ENCODE results near the gene NABP2. TPM values are rescaled to one million over a fixed set of nuclear protein-coding genes. Genes with fewer than 3 reads are reported as not detected.

The NABP2 gene
- total RNA-seq, 1 experiment from 2014 or later = 49.0 TPM

GRCh38 chr12:56261503-56262232 is 37.5 kb downstream of the NABP2 start:
- Histone ChIP-seq H3K4me2 (ENCODE audit: insufficient read depth, insufficient read length, low read length) (no peak overlapping the region), H4K91ac (ENCODE audit: insufficient read length, low read depth, low read length) (no peak overlapping the region), H2AK5ac (ENCODE audit: insufficient read length, low read length) (no peak overlapping the region), H2BK12ac (ENCODE audit: insufficient read length, low read depth, low read length) (no peak overlapping the region), H4K5ac (ENCODE audit: insufficient read length, low read depth, low read length) (no peak overlapping the region), H2BK15ac (ENCODE audit: low read depth, low read length) (no peak overlapping the region), H3K56ac (ENCODE audit: insufficient read length, low read depth, low read length) (no peak overlapping the region), H2BK5ac (ENCODE audit: insufficient read length, low read length) (no peak overlapping the region), H3K18ac (ENCODE audit: insufficient read length, low read depth, low read length) (no peak overlapping the region), H2AFZ (ENCODE audit: low read length) (no peak overlapping the region), H3K23ac (ENCODE audit: insufficient read length, low read depth, low read length) (no peak overlapping the region), H3K4ac (ENCODE audit: low read depth, low read length) (no peak overlapping the region), H2BK120ac (ENCODE audit: low read depth, low read length, poor library complexity, severe bottlenecking) (no peak overlapping the region), H3K9me3 (ENCODE audit: control insufficient read depth, low read depth, low read length) (no peaks in the 10 kb centered on the region), H3T11ph (ENCODE audit: low read length) (no peak overlapping the region), H3K79me1 (ENCODE audit: insufficient read depth, low read depth, low read length, poor library complexity, severe bottlenecking) (no peaks in the 10 kb centered on the region), H3K14ac (ENCODE audit: insufficient read depth, low read length) (no peak overlapping the region), H3K27me3 (ENCODE audit: insufficient read depth, low read length) (no peaks in the 10 kb centered on the region), H4K20me1 (ENCODE audit: control insufficient read depth, insufficient read depth, insufficient read length) (no peaks in the 10 kb centered on the region), H3K23me2 (ENCODE audit: insufficient read length, low read depth, low read length, poor library complexity, severe bottlenecking) (peaks cover under 1% of the 10 kb centered on the region), H3K9ac (ENCODE audit: extremely low read depth, insufficient read length, low read length) (no peak overlapping the region), H3K79me2 (ENCODE audit: insufficient read depth, low read length) (no peaks in the 10 kb centered on the region), H4K8ac (replicated peaks; ENCODE audit: insufficient read length, low read depth, low read length) (no peak overlapping the region), H3K4me1 (ENCODE audit: insufficient read depth, low read length) (no peaks in the 10 kb centered on the region), H3K27ac (ENCODE audit: insufficient read length, low read depth, low read length) (no peak overlapping the region), H2BK20ac (ENCODE audit: low read depth, low read length, poor library complexity, severe bottlenecking) (no peak overlapping the region)
- peaks cover 17 to 20% of the 10 kb centered on the region in 2 experiments for H3K4me1 Mint-ChIP-seq
- H3K4me3 Mint-ChIP-seq = no peak overlapping the region
- TF ChIP-seq CTCF (conservative IDR thresholded peaks at IDR 0.05) = no peak
- no CpG with 5 or more reads among the region's 5 CpGs for WGBS (ENCODE audit: extremely low coverage, insufficient read length, low lambda C conversion rate)
- 0 out of 7 replicates have a peak, but pooled peaks cover 0 to 2% (median under 1%) of the 10 kb centered on the region in 3 experiments for H3K36me3 Mint-ChIP-seq (ENCODE audit: insufficient read depth in 1 of 3, low read depth in 3 of 3)
- no peak for DNase-seq
- no peaks in the 10 kb centered on the region; a peak in 1 of 5 replicates for H3K9me3 Mint-ChIP-seq
- peaks cover 2% of the 10 kb centered on the region; the same call in 1 of the 2 replicates for H3K27me3 Mint-ChIP-seq (ENCODE audit: low read depth)
- no peak overlapping the region for H3K27ac Mint-ChIP-seq
